ENCODE measurements around the gene SCD5. TPM values are rescaled to one million over a fixed set of nuclear protein-coding genes. Genes with fewer than 3 reads are reported as not detected.

The SCD5 gene
- polyA plus RNA-seq, 1 donor from 2014 or later, result 212 TPM

DNA sequence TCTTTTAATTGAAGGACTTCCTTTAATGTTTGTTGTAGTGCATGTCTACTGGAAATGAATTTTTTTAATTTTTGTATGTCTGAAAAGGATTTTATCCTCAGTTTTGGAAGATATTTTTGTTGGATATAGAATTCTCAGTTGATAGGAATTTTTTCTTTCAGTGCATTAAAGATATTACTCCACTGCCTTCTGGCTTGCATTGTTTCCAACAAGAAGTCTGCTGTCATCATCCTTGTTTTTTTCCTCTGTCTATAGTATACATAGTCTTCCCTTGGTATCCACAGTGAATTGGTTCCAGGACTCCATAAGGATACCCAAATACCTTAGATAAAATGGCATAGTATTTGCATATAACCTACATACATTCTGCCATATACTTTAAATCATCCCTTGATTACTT is 33.5 kb downstream of the SCD5 start:
- Histone ChIP-seq H3K79me2 (replicated peaks; ENCODE audit: insufficient read depth, low read length) (peaks cover 4% of the 10 kb centered on the region), H3K9ac (ENCODE audit: low read length) (no peak overlapping the region), H3K9me3 (ENCODE audit: low read length) (no peaks in the 10 kb centered on the region), H3K4me3 (ENCODE audit: low read length) (no peak overlapping the region), H3K27ac (ENCODE audit: low read length) (no peak overlapping the region), H3K36me3 (ENCODE audit: insufficient read depth, low read length) (no peaks in the 10 kb centered on the region), H3K4me2 (ENCODE audit: low read length) (no peak overlapping the region), H3F3A (ENCODE audit: insufficient read depth, low read length, poor library complexity, severe bottlenecking) (no peaks in the 10 kb centered on the region), H3K27me3 (ENCODE audit: insufficient read depth, low read depth, low read length) (no peaks in the 10 kb centered on the region), H4K20me1 (ENCODE audit: insufficient read depth) (no peaks in the 10 kb centered on the region), H2AFZ (ENCODE audit: low read depth, low read length) (no peak overlapping the region), H3K9me2 (ENCODE audit: insufficient read depth, low read length) (no peaks in the 10 kb centered on the region)
- no peak for TF ChIP-seq EP300 (conservative IDR thresholded peaks at IDR 0.05; ENCODE audit: poor library complexity, severe bottlenecking)
- TF ChIP-seq TAF1 (IDR thresholded peaks at IDR 0.05; ENCODE audit: low read depth), result no peak
- TF ChIP-seq MXI1 (conservative IDR thresholded peaks at IDR 0.05; ENCODE audit: poor library complexity, severe bottlenecking), result no peak
- no peak for TF ChIP-seq EZH2 (IDR thresholded peaks at IDR 0.05; ENCODE audit: borderline replicate concordance, insufficient read depth, low read length, poor library complexity, severe bottlenecking)
- no peak for TF ChIP-seq POLR2AphosphoS5 (IDR thresholded peaks at IDR 0.05)
- TF ChIP-seq, protein P1, sequence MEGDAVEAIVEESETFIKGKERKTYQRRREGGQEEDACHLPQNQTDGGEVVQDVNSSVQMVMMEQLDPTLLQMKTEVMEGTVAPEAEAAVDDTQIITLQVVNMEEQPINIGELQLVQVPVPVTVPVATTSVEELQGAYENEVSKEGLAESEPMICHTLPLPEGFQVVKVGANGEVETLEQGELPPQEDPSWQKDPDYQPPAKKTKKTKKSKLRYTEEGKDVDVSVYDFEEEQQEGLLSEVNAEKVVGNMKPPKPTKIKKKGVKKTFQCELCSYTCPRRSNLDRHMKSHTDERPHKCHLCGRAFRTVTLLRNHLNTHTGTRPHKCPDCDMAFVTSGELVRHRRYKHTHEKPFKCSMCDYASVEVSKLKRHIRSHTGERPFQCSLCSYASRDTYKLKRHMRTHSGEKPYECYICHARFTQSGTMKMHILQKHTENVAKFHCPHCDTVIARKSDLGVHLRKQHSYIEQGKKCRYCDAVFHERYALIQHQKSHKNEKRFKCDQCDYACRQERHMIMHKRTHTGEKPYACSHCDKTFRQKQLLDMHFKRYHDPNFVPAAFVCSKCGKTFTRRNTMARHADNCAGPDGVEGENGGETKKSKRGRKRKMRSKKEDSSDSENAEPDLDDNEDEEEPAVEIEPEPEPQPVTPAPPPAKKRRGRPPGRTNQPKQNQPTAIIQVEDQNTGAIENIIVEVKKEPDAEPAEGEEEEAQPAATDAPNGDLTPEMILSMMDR (IDR thresholded peaks at IDR 0.05; ENCODE audit: poor library complexity, severe bottlenecking), result no peak
- TF ChIP-seq SMC3 (conservative IDR thresholded peaks at IDR 0.05; ENCODE audit: poor library complexity), result no peak
- TF ChIP-seq, protein P2, sequence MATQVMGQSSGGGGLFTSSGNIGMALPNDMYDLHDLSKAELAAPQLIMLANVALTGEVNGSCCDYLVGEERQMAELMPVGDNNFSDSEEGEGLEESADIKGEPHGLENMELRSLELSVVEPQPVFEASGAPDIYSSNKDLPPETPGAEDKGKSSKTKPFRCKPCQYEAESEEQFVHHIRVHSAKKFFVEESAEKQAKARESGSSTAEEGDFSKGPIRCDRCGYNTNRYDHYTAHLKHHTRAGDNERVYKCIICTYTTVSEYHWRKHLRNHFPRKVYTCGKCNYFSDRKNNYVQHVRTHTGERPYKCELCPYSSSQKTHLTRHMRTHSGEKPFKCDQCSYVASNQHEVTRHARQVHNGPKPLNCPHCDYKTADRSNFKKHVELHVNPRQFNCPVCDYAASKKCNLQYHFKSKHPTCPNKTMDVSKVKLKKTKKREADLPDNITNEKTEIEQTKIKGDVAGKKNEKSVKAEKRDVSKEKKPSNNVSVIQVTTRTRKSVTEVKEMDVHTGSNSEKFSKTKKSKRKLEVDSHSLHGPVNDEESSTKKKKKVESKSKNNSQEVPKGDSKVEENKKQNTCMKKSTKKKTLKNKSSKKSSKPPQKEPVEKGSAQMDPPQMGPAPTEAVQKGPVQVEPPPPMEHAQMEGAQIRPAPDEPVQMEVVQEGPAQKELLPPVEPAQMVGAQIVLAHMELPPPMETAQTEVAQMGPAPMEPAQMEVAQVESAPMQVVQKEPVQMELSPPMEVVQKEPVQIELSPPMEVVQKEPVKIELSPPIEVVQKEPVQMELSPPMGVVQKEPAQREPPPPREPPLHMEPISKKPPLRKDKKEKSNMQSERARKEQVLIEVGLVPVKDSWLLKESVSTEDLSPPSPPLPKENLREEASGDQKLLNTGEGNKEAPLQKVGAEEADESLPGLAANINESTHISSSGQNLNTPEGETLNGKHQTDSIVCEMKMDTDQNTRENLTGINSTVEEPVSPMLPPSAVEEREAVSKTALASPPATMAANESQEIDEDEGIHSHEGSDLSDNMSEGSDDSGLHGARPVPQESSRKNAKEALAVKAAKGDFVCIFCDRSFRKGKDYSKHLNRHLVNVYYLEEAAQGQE (IDR thresholded peaks at IDR 0.05; ENCODE audit: borderline replicate concordance), result no peak
- TF ChIP-seq RAD21 (conservative IDR thresholded peaks at IDR 0.05), result no peak

DNA sequence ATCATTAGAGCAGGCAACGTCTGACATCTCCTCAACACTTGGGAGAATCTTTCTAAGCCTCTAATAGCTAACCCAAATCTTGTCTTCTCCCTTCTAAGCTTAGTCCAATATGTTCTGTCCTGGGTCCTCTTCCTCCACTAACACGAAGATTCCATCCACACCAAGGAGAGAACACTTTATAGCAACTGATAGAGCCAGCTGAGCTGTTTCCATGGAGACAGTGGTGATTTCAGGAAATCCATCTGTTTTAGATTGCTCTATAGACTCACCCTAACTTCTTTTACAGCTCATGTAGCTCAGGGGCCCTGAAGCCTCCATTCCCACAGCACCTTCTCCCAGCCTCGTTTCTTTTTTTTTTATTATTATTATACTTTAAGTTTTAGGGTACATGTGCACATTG is 37.4 kb downstream of the SCD5 start:
- TF ChIP-seq, protein P1 (IDR thresholded peaks at IDR 0.05; ENCODE audit: poor library complexity, severe bottlenecking), result no peak
- TF ChIP-seq EZH2 (IDR thresholded peaks at IDR 0.05; ENCODE audit: borderline replicate concordance, insufficient read depth, low read length, poor library complexity, severe bottlenecking) (no peak), EP300 (conservative IDR thresholded peaks at IDR 0.05; ENCODE audit: poor library complexity, severe bottlenecking) (no peak), SMC3 (conservative IDR thresholded peaks at IDR 0.05; ENCODE audit: poor library complexity) (no peak), RAD21 (conservative IDR thresholded peaks at IDR 0.05) (no peak), POLR2AphosphoS5 (IDR thresholded peaks at IDR 0.05) (no peak), MXI1 (conservative IDR thresholded peaks at IDR 0.05; ENCODE audit: poor library complexity, severe bottlenecking) (no peak)
- TF ChIP-seq, protein P2 (IDR thresholded peaks at IDR 0.05; ENCODE audit: borderline replicate concordance), result no peak
- H3K9me3 ChIP-seq (ENCODE audit: low read length), result no peaks in the 10 kb centered on the region
- H3K27ac ChIP-seq (ENCODE audit: low read length), result no peak overlapping the region
- H3K9me2 ChIP-seq (ENCODE audit: insufficient read depth, low read length), result no peaks in the 10 kb centered on the region
- peak overlapping the region; percentile 10 for H3K4me3 ChIP-seq (ENCODE audit: low read length)
- H4K20me1 ChIP-seq (ENCODE audit: insufficient read depth), result no peaks in the 10 kb centered on the region
- no peaks in the 10 kb centered on the region for H3K27me3 ChIP-seq (ENCODE audit: insufficient read depth, low read depth, low read length)
- H2AFZ ChIP-seq (ENCODE audit: low read depth, low read length), result no peak overlapping the region
- H3K79me2 ChIP-seq (replicated peaks; ENCODE audit: insufficient read depth, low read length), result peaks cover 11% of the 10 kb centered on the region
- H3F3A ChIP-seq (ENCODE audit: insufficient read depth, low read length, poor library complexity, severe bottlenecking), result no peaks in the 10 kb centered on the region
- no peak overlapping the region for H3K9ac ChIP-seq (ENCODE audit: low read length)
- peak overlapping the region; percentile 15 for H3K4me2 ChIP-seq (ENCODE audit: low read length)
- no peaks in the 10 kb centered on the region for H3K36me3 ChIP-seq (ENCODE audit: insufficient read depth, low read length)

All from neural cell (in vitro differentiated cells).